HepG2 (cell line): ENCODE data around the gene TSLP. TPM values are rescaled to one million over a fixed set of nuclear protein-coding genes. Genes with fewer than 3 reads are reported as not detected.

Experiments used
- AGO1 ChIP-seq: fragments of 200-400 bp; formaldehyde crosslinking; IDR thresholded peaks from 2 replicates; pipeline ENCODE4 v1.6.1; 2017; ENCODE audit warnings: mild to moderate bottlenecking, low read depth, low read length, moderate library complexity; ENCODE audit not compliant: poor library complexity, severe bottlenecking
- BRF2 ChIP-seq: sonication (generic); formaldehyde crosslinking; IDR thresholded peaks from 2 replicates; pipeline ENCODE4 v1.8.1; 2022; ENCODE audit warnings: mild to moderate bottlenecking, missing genetic modification reagents
- NR2F6 ChIP-seq, 2 experiments: IDR thresholded peaks; 2 replicates each; pipeline ENCODE4 v1.6.1; 2016; ENCODE audit warnings: antibody characterized with exemption in 1 of 2, mild to moderate bottlenecking in 1 of 2
- ZNF629 ChIP-seq: sonication (generic); formaldehyde crosslinking; conservative IDR thresholded peaks from 2 replicates; pipeline ENCODE4 v1.5.0; 2020; ENCODE audit warnings: missing genetic modification reagents
- polyA plus RNA-seq, 8 experiments: library from polyadenylated mRNA; depleted of rRNA in 3 of 8; stranded (reverse) in 7 of 8; unstranded in 1 of 8; fragments of >200 nt; fragmentation: Illumina TruSeq in 4 of 8; extraction: Trizol in 4 of 8; gene quantifications; 2 replicates each; pipeline versions ENCODE4 v1.2.1 to v1.2.3, GENCODE V29; 2011 to 2016; ENCODE audit warnings: low read depth in 4 of 8, missing spikeins in 1 of 8, mixed read lengths in 1 of 8; ENCODE audit not compliant: insufficient read depth in 1 of 8
- total RNA-seq, 5 experiments: library from RNA; depleted of rRNA; stranded (reverse); fragments of >200 nt; fragmentation: Illumina TruSeq; extraction: Trizol; gene quantifications; 2 replicates each; pipeline ENCODE4 v1.2.3, GENCODE V29; 2016; ENCODE audit warnings: low read depth in 1 of 5

TSLP gene
- total and polyA plus RNA-seq, 2 of the 13 experiments (the other 11 are each of a cell fraction or from before 2014, with no cell fraction given) = not detected

DNA sequence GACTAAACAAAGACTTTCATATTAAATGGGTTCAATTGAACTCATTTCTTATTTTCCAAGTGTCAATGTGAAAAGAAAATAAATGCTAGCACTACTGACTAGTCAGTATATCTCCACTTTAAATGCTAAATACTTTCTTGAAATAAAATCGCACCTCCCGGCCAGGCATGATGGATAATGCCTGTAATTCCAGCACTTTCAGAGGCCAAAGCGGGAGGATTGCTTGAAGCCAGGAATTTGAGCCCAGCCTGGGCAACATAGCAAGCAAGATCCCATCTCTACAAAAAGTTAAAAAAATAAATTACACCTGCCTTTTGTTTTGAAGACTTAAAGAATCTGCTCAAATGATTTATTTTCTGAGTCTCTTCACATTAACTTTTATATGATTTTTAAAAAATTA, 55.4 kb downstream of the TSLP start (continued):
- no peak for TF ChIP-seq ZNF629
- no peak for TF ChIP-seq AGO1
- no peak for TF ChIP-seq BRF2
- no peak for TF ChIP-seq NR2F6 (IDR thresholded peaks at IDR 0.05)
- no peak for TF ChIP-seq NR2F6 (CRISPR knock-in tag; IDR thresholded peaks at IDR 0.05)

Other genes starting within 250 kb of the TSLP start
- 40.6 and 62.6 TPM in 2 replicates for gene WDR36, start 20.6 kb downstream of the TSLP start, total RNA-seq (2016; rRNA removed; fragmentation: Illumina TruSeq; extraction: Trizol)
- gene WDR36, start 20.6 kb downstream of the TSLP start, polyA plus RNA-seq (2011; rRNA removed) = 15.1 and 18.2 TPM in 2 replicates
- not detected in 2 replicates for gene CAMK4, start 152.7 kb downstream of the TSLP start, total RNA-seq (2016; rRNA removed; fragmentation: Illumina TruSeq; extraction: Trizol)
- gene CAMK4, start 152.7 kb downstream of the TSLP start, polyA plus RNA-seq (2011; rRNA removed) = not detected in 2 replicates